Type B pancreatic cell (in vitro differentiated cells): Measurements from ENCODE around the gene RBFA. TPM values are rescaled to one million over a fixed set of nuclear protein-coding genes. Genes with fewer than 3 reads are reported as not detected.

Source experiments
- DNase-seq: peaks from one replicate; pipeline ENCODE4 v3.0.0; 2021; ENCODE audit warnings: mixed read lengths; ENCODE audit not compliant: unreplicated experiment; ENCODE audit errors: extremely low spot score
- H3K27ac Mint-ChIP-seq: 2 replicates; pipeline ENCODE4 v1.8.0; 2021; ENCODE audit warnings: mild to moderate bottlenecking, mixed read lengths
- H3K27me3 Mint-ChIP-seq: 2 replicates; pipeline ENCODE4 v1.8.0; 2021; ENCODE audit warnings: mixed read lengths
- H3K36me3 Mint-ChIP-seq: 2 replicates; pipeline ENCODE4 v1.8.0; 2021; ENCODE audit warnings: mixed read lengths
- H3K4me1 Mint-ChIP-seq: one replicate; pipeline ENCODE4 v1.8.0; 2021; ENCODE audit warnings: mixed read lengths; ENCODE audit not compliant: unreplicated experiment
- H3K4me3 Mint-ChIP-seq: 2 replicates; pipeline ENCODE4 v1.8.0; 2021; ENCODE audit warnings: mild to moderate bottlenecking, mixed read lengths
- H3K9me3 Mint-ChIP-seq: 2 replicates; pipeline ENCODE4 v1.8.0; 2021; ENCODE audit warnings: mixed read lengths
- total RNA-seq: library from RNA; stranded (reverse); gene quantifications from 2 replicates; pipeline ENCODE4 v1.2.1, GENCODE V29; 2021; ENCODE audit warnings: low replicate concordance
- TF ChIP-seq, protein P1 (sequence below): fragments of 200-600 bp; sonication (generic); conservative IDR thresholded peaks from 2 replicates; pipeline ENCODE4 v1.5.0; 2021; ENCODE audit warnings: antibody characterized with exemption, mild to moderate bottlenecking

The RBFA gene
- total RNA-seq, 1 donor from 2014 or later = 37.8 TPM

DNA sequence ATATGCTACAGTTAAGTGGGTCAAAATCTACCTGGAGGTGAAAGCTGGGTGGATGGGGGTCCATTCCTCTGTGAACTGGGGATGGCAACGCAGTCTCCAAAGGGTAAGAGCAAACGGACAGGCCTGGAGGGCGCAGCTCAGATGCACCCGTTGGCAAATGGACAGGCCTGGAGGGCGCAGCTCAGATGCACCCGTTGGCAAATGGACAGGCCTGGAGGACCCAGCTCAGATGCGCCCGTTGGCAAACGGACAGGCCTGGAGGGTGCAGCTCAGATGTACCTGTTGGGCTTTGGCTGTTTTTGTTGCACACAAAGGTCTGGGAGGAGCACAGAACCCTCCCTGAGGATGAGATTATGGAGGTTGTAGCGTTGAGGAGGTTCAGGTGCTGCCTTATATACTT lies 33.7 kb downstream of the RBFA start:
- TF ChIP-seq, protein P1, sequence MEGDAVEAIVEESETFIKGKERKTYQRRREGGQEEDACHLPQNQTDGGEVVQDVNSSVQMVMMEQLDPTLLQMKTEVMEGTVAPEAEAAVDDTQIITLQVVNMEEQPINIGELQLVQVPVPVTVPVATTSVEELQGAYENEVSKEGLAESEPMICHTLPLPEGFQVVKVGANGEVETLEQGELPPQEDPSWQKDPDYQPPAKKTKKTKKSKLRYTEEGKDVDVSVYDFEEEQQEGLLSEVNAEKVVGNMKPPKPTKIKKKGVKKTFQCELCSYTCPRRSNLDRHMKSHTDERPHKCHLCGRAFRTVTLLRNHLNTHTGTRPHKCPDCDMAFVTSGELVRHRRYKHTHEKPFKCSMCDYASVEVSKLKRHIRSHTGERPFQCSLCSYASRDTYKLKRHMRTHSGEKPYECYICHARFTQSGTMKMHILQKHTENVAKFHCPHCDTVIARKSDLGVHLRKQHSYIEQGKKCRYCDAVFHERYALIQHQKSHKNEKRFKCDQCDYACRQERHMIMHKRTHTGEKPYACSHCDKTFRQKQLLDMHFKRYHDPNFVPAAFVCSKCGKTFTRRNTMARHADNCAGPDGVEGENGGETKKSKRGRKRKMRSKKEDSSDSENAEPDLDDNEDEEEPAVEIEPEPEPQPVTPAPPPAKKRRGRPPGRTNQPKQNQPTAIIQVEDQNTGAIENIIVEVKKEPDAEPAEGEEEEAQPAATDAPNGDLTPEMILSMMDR = no peak
- DNase-seq = no peak
- no peak overlapping the region for H3K27ac Mint-ChIP-seq

DNA sequence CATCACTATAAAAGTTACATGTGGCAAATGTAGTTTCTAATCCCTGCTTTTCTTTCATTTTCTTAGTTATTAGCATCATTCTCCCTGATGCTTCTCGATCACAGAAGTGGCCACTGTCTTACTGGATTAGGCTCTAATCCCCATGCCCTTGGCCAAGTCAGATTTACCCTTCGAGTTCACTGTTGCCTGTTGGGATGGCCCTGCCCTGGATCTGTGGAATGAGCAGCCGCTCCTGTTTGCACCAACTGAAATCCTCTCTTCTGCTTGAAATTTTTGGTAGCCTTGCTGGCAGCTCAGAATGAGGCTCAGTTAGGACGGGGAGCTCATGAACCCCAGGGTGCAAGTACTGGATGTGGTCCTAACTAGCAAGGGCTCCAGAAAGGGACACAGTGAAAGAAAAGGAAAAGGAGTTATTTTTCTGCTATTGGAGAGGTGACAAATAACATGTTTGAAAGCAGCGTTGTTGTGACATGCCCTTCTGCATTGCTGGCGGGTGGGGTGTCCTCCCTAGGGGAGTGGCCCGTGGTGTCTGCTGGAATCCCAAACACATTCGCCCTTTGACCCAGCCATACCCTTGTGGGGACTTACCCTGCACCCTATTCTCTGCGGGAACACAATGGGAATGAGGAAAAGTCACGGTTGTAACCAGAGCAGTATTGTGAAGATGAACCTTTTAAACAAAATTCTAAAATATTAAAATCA lies 34.5 kb downstream of the RBFA start:
- H3K4me1 Mint-ChIP-seq = no peaks in the 10 kb centered on the region
- no peak overlapping the region for H3K4me3 Mint-ChIP-seq
- DNase-seq = no peak
- no peak overlapping the region for H3K27ac Mint-ChIP-seq
- H3K9me3 Mint-ChIP-seq = no peaks in the 10 kb centered on the region
- H3K36me3 Mint-ChIP-seq = no peaks in the 10 kb centered on the region
- H3K27me3 Mint-ChIP-seq = no peaks in the 10 kb centered on the region
- TF ChIP-seq, protein P1 = no peak

More for the DNA sequence above, 33.7 kb downstream of the RBFA start:
- Mint-ChIP-seq H3K36me3 (no peaks in the 10 kb centered on the region), H3K9me3 (no peaks in the 10 kb centered on the region), H3K27me3 (no peaks in the 10 kb centered on the region), H3K4me1 (no peaks in the 10 kb centered on the region), H3K4me3 (no peak overlapping the region)

GRCh38 chr18:80070825-80071224 lies 36.6 kb downstream of the RBFA start:
- no peak overlapping the region for H3K4me3 Mint-ChIP-seq
- DNase-seq = no peak
- peaks cover 3% of the 10 kb centered on the region for H3K36me3 Mint-ChIP-seq
- H3K9me3 Mint-ChIP-seq = no peaks in the 10 kb centered on the region
- H3K27me3 Mint-ChIP-seq = no peaks in the 10 kb centered on the region
- no peaks in the 10 kb centered on the region for H3K4me1 Mint-ChIP-seq
- no peak overlapping the region for H3K27ac Mint-ChIP-seq
- TF ChIP-seq, protein P1 = no peak

GRCh38 chr18:80074183-80074582 lies 39.9 kb downstream of the RBFA start:
- Mint-ChIP-seq H3K27ac (no peak overlapping the region), H3K4me1 (no peaks in the 10 kb centered on the region), H3K27me3 (no peaks in the 10 kb centered on the region), H3K36me3 (peaks cover 3% of the 10 kb centered on the region), H3K4me3 (no peak overlapping the region), H3K9me3 (no peaks in the 10 kb centered on the region)
- TF ChIP-seq, protein P1 = no peak
- DNase-seq = no peak

DNA sequence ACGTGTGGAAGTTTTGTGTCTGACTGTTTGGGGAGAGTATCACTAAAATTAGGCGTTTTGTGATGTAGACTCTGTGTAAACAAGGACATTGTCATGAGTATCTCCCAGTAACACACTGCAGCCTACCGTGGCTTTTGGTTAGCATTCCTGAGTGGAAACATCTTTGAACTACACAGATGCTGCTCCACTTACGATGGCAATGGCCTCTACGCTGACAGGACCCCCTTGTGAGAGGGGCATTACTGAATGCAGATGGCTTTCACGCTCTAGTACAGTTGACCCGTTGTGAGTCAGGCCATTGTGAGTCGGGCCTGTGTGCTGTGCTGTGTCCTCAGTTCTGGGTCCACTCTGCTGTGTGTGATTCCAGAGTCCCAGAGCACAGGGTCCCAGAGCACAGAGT lies 40.5 kb downstream of the RBFA start:
- no peaks in the 10 kb centered on the region for H3K27me3 Mint-ChIP-seq
- no peaks in the 10 kb centered on the region for H3K9me3 Mint-ChIP-seq
- H3K36me3 Mint-ChIP-seq = peaks cover 3% of the 10 kb centered on the region
- DNase-seq = no peak
- H3K4me3 Mint-ChIP-seq = no peak overlapping the region
- no peak overlapping the region for H3K27ac Mint-ChIP-seq
- TF ChIP-seq, protein P1 = no peak
- no peaks in the 10 kb centered on the region for H3K4me1 Mint-ChIP-seq
